Measurements from ENCODE around the gene ROBO1.

The ROBO1 gene

GRCh38 chr3:78822726-78823125, 945.1 kb downstream of the ROBO1 start:
- no peak for DNase-seq

- no peak for DNase-seq
Measured at GRCh38 chr3:78820542-78820941, 947.3 kb downstream of the ROBO1 start.

DNA sequence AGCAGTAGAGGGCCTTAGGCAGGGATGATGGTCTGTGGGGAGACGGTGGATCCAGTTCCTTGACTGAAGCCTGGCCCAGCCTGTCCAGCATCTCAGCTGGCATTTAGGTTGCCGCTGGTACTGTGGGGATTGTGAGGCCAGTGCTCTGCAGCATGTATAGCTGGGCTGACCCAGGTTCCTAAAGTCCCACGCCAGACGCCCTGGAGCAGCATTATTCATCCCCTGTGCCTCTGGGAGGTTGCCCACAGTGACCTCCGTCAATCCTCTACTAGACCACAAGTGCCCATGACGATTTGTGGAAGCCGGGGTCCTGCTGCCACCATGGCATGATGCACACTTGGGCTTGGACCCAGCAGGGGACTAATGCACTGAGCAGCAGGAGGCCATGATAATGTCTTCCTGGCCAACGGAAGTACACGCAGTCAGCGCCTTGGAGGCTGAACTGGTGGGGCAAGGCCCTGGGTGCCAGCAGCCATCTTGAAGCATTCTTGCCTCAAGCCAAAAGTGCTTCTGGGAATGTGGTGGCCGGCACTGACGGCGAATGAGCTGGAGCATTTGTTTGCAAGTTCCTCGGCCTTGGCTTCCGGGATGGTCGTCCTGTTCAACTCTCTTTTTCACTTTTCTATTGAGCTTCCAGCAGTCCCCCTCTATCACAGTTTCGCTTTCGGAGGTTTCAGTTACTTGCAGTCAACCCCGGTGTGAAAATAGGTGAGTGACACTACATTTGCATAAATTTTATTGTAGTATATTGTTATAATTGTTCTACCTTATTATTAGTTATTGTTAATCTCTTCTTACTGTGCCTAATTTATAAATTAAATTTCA, 949.4 kb downstream of the ROBO1 start:
- no peak for DNase-seq

DNA sequence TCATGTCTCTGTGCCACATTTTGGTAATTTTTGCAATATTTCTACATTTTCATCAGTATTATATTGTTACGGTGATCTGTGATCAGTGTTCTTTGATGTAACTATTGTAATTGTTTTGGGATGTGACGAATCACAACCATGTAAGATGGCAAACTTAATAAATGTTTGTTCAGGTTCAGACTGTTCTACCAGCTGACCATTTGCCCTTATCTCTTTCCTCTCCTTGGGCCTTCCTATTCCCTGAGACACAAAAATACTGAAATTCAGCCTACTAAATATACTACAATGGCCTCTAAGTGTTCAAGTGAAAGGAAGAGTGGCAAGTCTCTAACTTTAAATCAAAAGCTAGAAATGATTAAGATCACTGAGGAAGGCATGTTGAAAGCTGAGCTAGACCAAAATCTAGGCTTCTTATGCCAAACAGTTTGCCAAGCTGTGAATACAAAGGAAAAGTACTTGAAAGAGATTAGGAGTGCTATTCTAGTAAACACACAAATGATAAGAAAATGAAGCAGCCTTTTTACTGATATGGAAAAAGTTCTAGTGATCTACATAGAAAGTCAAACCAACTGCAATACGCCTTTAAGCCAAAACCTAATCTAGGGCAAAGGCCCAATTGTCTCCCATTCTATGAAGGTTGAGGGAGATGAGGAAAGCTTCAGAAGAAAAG, 952.8 kb downstream of the ROBO1 start:
- DNase-seq: no peak

DNA sequence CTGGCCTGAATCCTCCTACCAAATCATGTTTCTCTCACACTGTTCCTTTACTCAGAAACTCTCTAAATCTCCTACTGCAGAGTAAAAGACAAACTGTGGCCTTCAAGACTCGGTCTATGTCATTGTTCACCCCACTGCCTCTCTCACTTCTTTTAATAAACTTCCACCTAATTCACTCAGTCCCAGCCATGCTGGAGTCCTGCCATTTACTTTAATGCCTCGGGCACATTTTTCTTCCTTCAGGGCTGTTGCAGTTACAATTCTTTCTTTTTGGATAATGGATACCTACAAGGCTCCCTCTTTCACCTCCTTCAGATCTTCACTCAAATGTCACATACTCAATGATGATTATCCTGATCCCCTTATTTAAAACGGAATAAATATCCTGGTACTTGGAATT, 955.6 kb downstream of the ROBO1 start:
- DNase-seq: no peak

- DNase-seq: no peak
Measured at GRCh38 chr3:78809966-78810365, 957.8 kb downstream of the ROBO1 start.

DNA sequence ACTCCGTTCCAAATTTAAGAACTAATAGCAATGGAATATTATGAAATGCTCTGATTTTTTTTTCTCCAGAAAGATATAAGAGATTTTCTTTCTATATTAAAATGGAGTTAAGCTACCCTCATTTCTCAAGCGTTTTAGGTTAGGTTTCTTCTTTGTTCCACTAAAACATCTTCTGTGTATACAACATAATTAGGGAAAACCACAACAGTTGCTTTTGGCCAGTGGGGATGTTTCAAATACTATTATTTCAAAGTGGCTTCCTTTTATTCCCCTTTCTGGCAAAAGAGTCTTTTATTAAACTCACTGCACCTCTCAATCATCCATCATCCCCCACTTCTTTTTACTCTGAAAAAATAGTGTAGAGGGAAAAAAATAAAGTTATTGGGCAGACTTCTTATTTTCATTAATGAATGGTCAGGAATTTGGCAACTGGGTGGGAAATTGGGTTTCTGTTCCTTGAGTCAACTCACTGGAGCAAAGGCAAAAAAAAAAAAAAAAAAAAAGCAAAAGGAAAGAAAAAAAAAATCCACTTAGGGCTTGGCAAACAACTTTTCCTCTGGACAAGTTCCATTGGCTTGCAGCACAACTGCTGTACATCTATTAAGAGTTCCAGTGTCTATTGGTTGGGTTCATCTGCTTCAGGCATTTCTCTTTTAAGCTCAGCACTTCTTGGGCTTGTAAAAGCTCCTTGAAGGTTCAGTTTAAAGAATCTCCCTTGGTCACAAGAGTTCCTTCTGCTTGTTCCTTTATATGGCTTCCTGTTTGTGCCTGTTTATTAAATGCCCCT, 963.4 kb downstream of the ROBO1 start:
- DNase-seq: no peak

- no peak for DNase-seq
Measured at GRCh38 chr3:78802562-78802930, 965.3 kb downstream of the ROBO1 start.

- DNase-seq: no peak
Measured at GRCh38 chr3:78801926-78802561, 965.8 kb downstream of the ROBO1 start.

- no peak for DNase-seq
Measured at GRCh38 chr3:78799681-78800080, 968.1 kb downstream of the ROBO1 start.

GRCh38 chr3:78798266-78798832, 969.4 kb downstream of the ROBO1 start:
- DNase-seq: no peak

DNA sequence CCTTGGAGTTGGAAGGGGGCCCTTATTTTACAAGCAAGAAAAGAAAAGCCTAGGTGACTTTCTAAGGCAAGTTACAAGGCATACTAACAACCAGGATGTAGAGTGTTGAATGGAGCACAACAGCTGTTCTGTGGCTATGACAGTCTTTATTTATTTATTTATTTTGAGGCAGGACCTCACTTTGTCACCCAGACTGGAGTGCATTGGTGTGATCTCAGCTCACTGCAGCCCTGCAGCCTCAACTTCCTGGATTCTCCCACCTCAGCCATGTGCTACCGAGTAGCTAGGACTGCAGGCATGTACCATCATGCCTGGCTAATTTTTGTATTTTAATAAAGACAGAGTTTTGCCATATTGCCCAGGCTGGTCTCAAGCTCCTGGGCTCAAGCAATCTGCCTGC, 973.4 kb downstream of the ROBO1 start:
- no peak for DNase-seq

- no peak for DNase-seq
Measured at GRCh38 chr3:78792733-78793132, 975.1 kb downstream of the ROBO1 start.

GRCh38 chr3:78792212-78792611, 975.6 kb downstream of the ROBO1 start:
- DNase-seq: no peak

GRCh38 chr3:78791753-78792152, 976.0 kb downstream of the ROBO1 start:
- no peak for DNase-seq

DNA sequence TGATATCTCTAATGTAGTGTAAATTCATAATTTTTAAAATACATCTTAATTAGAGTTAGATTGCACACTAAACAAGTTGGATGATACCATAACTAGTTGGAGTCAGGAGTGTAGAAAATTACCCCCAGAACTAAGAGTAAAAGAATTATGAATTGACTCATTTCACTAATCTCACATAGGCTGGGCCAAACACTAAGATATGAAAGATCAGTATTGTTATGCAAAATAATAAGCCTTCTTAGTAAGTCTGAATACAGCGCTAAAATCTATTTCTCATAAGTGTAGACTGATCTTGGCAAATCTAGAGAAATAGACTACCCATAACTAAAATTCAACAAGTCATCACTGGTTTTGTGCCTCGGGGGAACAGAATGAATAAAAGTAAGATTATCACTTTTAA, 979.0 kb downstream of the ROBO1 start:
- no peak for DNase-seq

DNA sequence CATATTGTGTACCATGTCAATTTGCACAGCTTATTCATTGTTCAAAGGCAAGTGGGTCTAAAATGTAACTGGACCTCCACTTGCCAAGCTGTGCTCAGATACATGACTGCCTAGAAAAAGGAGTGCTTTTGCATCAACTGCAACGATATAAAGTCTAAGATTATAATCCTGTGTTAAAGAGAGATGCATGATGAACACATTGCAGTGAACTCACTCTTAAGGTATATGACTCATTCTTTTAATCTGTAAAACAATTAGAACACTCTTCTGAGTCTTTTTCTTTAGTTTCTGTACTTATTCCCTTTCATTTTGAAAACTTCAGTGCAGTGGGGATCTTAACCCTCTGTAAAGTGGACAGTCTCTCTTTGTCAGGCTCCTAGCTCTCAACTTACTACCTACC, 982.8 kb downstream of the ROBO1 start:
- no peak for DNase-seq

DNA sequence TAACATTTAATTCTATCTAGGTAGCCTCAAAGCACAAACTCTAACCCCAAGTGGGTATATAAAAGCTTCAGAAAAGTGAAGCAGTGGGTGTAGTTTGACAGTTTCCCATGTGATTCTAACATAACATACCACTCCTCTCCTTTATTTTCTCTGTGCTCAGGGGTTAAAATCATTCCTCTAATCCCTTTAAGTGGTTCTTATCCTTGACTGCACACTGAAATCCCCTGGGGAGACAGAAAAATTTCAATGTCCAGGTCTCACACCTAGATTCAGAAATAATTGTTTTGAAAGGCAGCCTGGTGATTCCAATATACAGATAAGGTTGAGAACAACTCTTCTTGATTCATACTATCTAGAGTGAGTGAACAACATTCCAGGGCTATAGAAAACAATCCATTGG, 986.4 kb downstream of the ROBO1 start:
- no peak for DNase-seq

DNA sequence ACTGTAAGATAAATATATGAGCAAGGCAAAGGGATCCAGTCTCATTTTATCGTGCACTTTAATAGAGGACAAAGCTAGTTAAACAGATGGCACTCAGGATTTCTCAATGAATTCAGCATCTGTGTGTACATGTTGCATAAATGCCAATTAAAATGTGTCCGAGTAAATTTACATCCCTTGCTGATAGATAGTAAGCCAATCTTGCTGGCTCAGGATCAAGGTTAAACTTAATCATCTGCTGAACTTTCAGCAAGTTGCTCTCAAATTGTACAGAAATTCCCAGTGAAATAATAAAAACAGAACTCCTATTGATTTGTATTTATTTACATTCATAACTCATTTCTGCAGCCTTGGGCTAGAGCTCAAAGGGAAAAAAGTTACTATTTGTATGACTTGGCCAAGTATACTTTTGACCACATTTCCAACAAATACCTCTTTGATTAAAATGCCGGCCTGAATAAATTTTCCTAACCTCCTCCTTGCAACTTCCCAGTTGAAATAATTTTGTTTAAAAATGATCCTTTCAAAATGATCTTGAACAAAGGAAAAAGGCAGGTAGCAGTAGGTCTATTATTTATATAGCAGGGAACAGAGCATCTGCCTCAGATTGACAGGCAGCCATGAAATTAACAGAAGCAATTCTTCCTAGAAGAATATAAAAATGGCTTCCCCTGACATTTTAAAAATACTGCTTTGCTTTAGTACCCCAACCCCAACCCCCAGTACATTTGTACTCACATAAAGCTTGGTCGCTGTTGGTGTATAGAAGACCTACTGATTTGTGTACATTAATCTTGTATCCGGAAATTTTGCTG, 1001.9 kb downstream of the ROBO1 start:
- DNase-seq: no peak

DNA sequence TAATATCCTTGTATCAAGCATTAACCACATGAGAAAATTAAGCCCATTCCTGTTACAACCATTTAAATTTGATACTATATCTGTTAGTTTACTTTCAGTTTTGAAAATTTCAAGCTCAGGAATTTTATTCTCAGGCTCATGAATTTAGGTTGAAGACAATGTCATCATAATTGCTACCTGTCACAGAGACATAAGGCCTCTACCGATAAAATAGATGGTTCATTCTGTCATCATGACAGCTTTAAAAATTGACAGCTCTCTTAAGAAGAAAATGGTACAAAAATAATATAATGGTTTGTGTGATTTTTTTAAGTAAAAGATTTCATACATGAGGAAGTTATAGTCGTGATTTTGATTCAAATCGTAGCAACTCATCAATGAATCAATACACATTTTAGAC, 1003.2 kb downstream of the ROBO1 start:
- no peak for DNase-seq

GRCh38 chr3:78762121-78762520, 1005.7 kb downstream of the ROBO1 start:
- DNase-seq: no peak

- DNase-seq: no peak
Measured at GRCh38 chr3:78761126-78761525, 1006.7 kb downstream of the ROBO1 start.

Measured in activated CD4-positive, alpha-beta T cell treated with anti-CD3 and anti-CD28 coated beads for 4 hours (primary cell).